Lower leg skin (tissue), 4 donors: Measurements from ENCODE around the gene ENDOD1. TPM values are rescaled to one million over a fixed set of nuclear protein-coding genes. Genes with fewer than 3 reads are reported as not detected.
A peak's percentile ranks its signal among the peaks of the same experiment; 100 is the strongest.

ENCODE experiments used
- DNase-seq, 2 donors: peaks; one replicate each; pipeline ENCODE4 v3.0.0-alpha.2; 2019; ENCODE audit warnings: low spot score in 2 of 2
- H3K4me3 ChIP-seq: fragments of 200-600 bp; sonication (generic); 2 replicates; pipeline ENCODE4 v1.5.1; 2017; ENCODE audit warnings: mild to moderate bottlenecking, low read depth; ENCODE audit not compliant: poor library complexity, severe bottlenecking
- CTCF ChIP-seq, 3 donors: fragments of 450-650 bp; IDR thresholded peaks; one replicate each; pipeline ENCODE4 v1.5.1; 2016; ENCODE audit warnings: antibody characterized with exemption in 3 of 3, mild to moderate bottlenecking in 3 of 3, moderate library complexity in 2 of 3
- POLR2A ChIP-seq, 2 donors: fragments of 450-650 bp; IDR thresholded peaks; one replicate each; pipeline ENCODE4 v1.6.1; 2016 to 2017; ENCODE audit warnings: antibody characterized with exemption in 2 of 2, mild to moderate bottlenecking in 1 of 2, moderate library complexity in 1 of 2
- WGBS, 2 donors: methylation state at CpG; one replicate each; pipeline ENCODE4 v1.1.5; 2018; 5-methylcytosine and 5-hydroxymethylcytosine counted together
- intact Hi-C: fragments of 100-400 bp; cut with DNase I; formaldehyde crosslinking; loops from one replicate; pipeline ENCODE4 v1.15.0; 2023; ENCODE audit warnings: low total_unique reads
- total RNA-seq, 4 donors: library from RNA; depleted of rRNA; stranded (reverse); fragments of >200 nt; gene quantifications; one replicate each; pipeline ENCODE4 v1.1.0, GENCODE V29; 2016

The ENDOD1 gene
- total RNA-seq, 4 donors from 2014 or later, result 57.6 to 113 (median 87.2) TPM

- no peak for DNase-seq
- intact Hi-C loops, result no loop called here
- no peak for TF ChIP-seq CTCF (IDR thresholded peaks at IDR 0.05)
- TF ChIP-seq POLR2A (IDR thresholded peaks at IDR 0.05), result no peak
Observed at GRCh38 chr11:95119361-95120060, 29.9 kb downstream of the ENDOD1 start.

GRCh38 chr11:95121698-95122097, 32.1 kb downstream of the ENDOD1 start:
- 90 to 97% methylated on average over 1 of the region's 1 CpG for WGBS, 2 donors
- TF ChIP-seq POLR2A (IDR thresholded peaks at IDR 0.05) (no peak), CTCF (IDR thresholded peaks at IDR 0.05) (no peak)
- no peak for DNase-seq
- intact Hi-C loops, result no loop called here
- H3K4me3 ChIP-seq, result no peak overlapping the region

More at GRCh38 chr11:95119361-95120060, 29.9 kb downstream of the ENDOD1 start:
- 77 to 89% methylated on average over 2 of the region's 2 CpGs for WGBS, 2 donors
- no peak overlapping the region for H3K4me3 ChIP-seq

- WGBS, 2 donors, result 53 to 66% methylated on average over 3 of the region's 3 CpGs
- intact Hi-C loops, result no loop called here
Observed at GRCh38 chr11:95123556-95123955, 33.9 kb downstream of the ENDOD1 start.

GRCh38 chr11:95128602-95129001, 39.0 kb downstream of the ENDOD1 start:
- intact Hi-C loops, result no loop called here
- 85 to 87% methylated on average over 3 of the region's 3 CpGs for WGBS, 2 donors
- TF ChIP-seq CTCF (IDR thresholded peaks at IDR 0.05) (no peak), POLR2A (IDR thresholded peaks at IDR 0.05) (no peak)
- DNase-seq, result no peak
- H3K4me3 ChIP-seq, result no peak overlapping the region

More at GRCh38 chr11:95123556-95123955, 33.9 kb downstream of the ENDOD1 start:
- no peak for TF ChIP-seq CTCF (IDR thresholded peaks at IDR 0.05)
- TF ChIP-seq POLR2A (IDR thresholded peaks at IDR 0.05), result no peak
- H3K4me3 ChIP-seq, result no peak overlapping the region
- DNase-seq, result no peak

GRCh38 chr11:95132956-95133355, 43.3 kb downstream of the ENDOD1 start:
- WGBS, 2 donors, result 52 to 65% methylated on average over 2 of the region's 2 CpGs
- intact Hi-C loops, result no loop called here
- no peak for TF ChIP-seq CTCF (IDR thresholded peaks at IDR 0.05)
- no peak for TF ChIP-seq POLR2A (IDR thresholded peaks at IDR 0.05)
- DNase-seq, result no peak
- no peak overlapping the region for H3K4me3 ChIP-seq

- DNase-seq, result peak in 1 of 2 donors; percentile 69
- 31 to 33% methylated on average over 5 of the region's 5 CpGs for WGBS, 2 donors
- no peak overlapping the region for H3K4me3 ChIP-seq
- no peak for TF ChIP-seq CTCF (IDR thresholded peaks at IDR 0.05)
- TF ChIP-seq POLR2A (IDR thresholded peaks at IDR 0.05), result no peak
- intact Hi-C loops, result no loop called here
Observed at GRCh38 chr11:95134491-95134890, 44.8 kb downstream of the ENDOD1 start.
